ENCODE data around the gene SYNPO2.

SYNPO2 gene

GRCh38 chr4:119050527-119051090 is 162.0 kb downstream of the SYNPO2 start:
- in situ Hi-C loops (cut with HindIII; ENCODE audit: low sequenced_read_pairs) = no loop called here

- in situ Hi-C loops (cut with HindIII; ENCODE audit: low sequenced_read_pairs) = no loop called here
Observed at GRCh38 chr4:119053245-119053644, 164.6 kb downstream of the SYNPO2 start.

DNA sequence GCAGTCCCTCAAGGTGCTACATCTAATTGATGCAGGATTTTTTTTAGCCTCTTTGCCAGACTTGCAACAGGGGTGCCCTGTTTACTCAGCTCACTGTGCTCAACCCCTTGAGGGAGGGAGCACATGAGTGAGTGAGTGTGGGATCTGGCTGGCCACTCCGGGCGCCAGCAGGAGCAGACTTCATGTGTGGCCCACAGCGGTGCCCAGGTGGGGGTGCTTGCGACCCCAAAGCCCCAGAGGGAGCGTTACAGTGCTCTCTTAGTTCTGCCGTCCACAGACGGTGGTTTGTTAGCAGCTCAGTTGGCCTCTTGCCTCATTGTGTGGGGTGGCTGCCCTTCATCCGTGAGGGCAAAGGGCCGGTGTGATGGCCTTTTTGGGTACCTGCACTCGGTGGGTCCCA is 165.3 kb downstream of the SYNPO2 start:
- in situ Hi-C loops (cut with HindIII; ENCODE audit: low sequenced_read_pairs) = no loop called here

DNA sequence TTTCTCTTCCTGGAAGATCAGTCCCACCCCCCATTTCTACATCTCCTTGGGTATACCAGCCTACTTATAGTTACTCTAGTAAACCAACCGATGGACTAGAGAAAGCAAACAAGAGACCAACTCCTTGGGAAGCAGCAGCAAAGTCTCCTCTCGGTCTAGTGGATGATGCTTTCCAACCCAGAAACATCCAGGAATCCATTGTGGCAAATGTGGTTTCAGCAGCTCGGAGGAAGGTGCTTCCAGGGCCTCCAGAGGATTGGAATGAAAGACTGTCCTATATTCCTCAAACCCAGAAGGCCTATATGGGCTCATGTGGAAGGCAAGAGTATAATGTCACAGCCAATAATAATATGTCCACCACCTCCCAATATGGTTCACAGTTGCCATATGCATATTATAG is 168.8 kb downstream of the SYNPO2 start:
- in situ Hi-C loops (cut with HindIII; ENCODE audit: low sequenced_read_pairs) = no loop called here

- in situ Hi-C loops (cut with HindIII; ENCODE audit: low sequenced_read_pairs) = no loop called here
Observed at GRCh38 chr4:119059221-119059620, 170.6 kb downstream of the SYNPO2 start.

- in situ Hi-C loops (cut with HindIII; ENCODE audit: low sequenced_read_pairs) = loop anchor here (5.0 kb wide), 1 partner anchor 35 kb away; no protein-coding TSS in a partner anchor
Observed at GRCh38 chr4:119067125-119067524, 178.5 kb downstream of the SYNPO2 start.

DNA sequence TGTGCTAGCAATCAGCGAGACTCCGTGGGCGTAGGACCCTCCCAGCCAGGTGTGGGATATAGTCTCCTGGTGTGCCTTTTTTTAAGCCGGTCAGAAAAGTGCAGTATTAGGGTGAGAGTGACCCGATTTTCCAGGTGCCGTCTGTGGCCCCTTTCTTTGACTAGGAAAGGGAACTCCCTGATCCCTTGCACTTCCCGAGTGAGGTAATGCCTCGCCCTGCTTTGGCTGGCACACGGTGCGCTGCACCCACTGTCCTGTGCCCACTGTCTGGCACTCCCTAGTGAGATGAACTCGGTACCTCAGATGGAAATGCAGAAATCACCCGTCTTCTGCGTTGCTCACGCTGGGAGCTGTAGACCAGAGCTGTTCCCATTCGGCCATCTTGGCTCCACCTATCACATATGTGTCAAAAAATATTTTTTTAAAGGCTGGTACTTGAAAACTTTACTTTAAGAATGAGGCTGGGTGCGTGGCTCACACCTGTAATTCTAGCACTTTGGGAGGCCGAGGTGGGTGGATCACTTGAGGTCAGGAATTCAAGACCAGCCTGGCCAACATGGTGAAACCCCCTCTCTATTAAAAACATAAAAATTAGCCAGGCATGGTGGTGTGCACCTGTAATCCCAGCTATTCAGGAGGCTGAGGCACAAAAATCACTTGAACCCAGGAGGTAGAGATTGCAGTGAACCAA is 179.2 kb downstream of the SYNPO2 start:
- in situ Hi-C loops (cut with HindIII; ENCODE audit: low sequenced_read_pairs) = loop anchor here (5.0 kb wide), 1 partner anchor 34 kb away; no protein-coding TSS in a partner anchor

DNA sequence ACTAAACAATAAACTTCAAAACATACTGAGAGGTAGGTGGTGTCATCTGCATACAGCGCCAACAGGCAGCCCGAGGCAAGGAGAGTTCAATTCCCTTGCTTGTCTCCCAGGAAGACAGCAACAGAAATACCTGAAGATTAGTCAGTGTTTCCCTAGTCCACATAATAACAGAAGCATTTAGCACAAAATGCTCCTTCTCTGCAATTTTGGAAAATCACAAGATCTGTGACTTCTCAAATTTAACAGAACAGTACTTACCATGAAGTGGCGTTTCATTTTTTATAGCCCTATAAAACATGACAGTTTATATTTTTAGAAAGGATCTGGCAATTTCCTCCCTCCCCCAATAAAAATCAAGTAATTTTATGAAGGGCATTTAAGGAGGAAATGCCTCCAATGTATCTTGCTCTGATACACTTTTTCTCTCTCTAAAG is 179.9 kb downstream of the SYNPO2 start:
- in situ Hi-C loops (cut with HindIII; ENCODE audit: low sequenced_read_pairs) = loop anchor here (5.0 kb wide), 1 partner anchor 34 kb away; no protein-coding TSS in a partner anchor

- in situ Hi-C loops (cut with HindIII; ENCODE audit: low sequenced_read_pairs) = no loop called here
Observed at GRCh38 chr4:119070301-119070700, 181.6 kb downstream of the SYNPO2 start.

DNA sequence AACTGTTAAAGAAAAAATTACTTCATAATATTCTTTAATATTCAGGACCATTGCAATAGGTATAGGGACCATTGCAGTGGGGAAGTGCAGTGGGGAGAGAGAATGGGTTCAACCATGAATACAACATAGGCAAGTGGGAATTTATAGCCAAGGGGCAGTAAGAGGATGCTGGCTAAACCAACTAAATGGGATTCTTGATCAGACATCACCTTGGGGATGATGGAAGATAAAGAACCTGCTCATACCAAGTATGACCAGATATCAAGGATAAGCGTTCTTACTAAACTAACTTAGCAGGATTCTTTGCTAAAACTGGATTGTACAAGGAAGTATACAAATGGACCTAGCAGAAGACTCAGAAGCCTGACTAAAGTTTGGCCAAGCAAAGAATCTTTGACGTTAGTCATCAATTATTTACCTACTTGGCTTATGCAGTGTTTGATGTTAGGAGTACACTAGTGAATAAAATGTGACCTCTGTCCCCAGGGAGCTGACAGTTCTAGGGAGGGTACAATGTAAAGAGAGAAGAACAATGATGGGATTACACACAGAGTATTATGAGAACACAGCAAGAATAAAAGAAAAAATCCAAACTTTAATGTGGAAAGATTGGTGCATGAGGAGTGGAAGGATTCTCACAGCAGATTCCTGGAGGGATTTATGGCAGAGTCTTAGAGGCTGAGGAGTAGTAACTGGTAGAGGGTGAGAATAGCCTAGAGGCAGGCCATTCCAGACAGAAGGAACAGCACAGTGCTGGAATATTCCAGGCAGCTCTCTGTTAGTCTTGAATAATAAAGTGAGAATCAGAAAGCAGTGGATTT is 192.3 kb downstream of the SYNPO2 start:
- in situ Hi-C loops (cut with HindIII; ENCODE audit: low sequenced_read_pairs) = no loop called here

- in situ Hi-C loops (cut with HindIII; ENCODE audit: low sequenced_read_pairs) = no loop called here
Observed at GRCh38 chr4:119081542-119081859, 192.8 kb downstream of the SYNPO2 start.

- in situ Hi-C loops (cut with HindIII; ENCODE audit: low sequenced_read_pairs) = no loop called here
Observed at GRCh38 chr4:119081943-119082342, 193.3 kb downstream of the SYNPO2 start.

DNA sequence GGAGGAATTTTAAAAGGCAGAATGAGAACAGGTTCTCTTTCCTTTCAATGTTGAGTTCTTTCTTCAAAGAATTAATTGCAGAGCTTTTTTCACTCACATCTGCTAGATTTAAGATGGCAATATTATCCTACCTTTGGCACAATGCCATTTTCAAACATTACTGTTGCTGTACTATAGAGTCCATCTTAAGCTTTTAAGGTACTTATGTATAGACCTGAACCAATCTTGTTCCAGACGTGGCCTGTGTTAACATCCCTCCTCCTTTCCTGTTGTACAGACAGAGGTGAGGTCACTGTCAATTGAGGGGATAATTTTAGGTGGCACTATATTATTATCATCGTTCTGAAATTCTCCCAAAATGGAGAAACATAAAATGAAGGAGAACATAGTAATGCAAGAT is 194.0 kb downstream of the SYNPO2 start:
- in situ Hi-C loops (cut with HindIII; ENCODE audit: low sequenced_read_pairs) = no loop called here

GRCh38 chr4:119084513-119084912 is 195.9 kb downstream of the SYNPO2 start:
- in situ Hi-C loops (cut with HindIII; ENCODE audit: low sequenced_read_pairs) = no loop called here

DNA sequence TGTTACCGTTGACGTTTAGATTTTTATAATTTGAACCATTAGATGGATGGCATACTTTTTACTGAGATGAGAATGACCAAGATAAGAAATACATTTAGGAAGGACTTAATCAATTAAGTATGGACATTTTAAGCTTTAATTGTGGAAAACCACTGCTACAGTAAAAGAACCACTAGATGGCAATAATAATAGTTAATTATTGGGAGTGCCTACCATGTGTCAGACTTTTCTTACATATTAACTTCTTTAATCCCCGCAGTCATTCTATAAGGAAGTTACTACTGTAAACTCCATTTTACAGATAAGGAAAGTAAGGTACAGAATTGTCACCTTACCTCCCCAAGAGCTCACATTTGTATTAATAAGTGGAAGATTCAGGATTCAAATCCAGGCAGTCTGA is 198.5 kb downstream of the SYNPO2 start:
- in situ Hi-C loops (cut with HindIII; ENCODE audit: low sequenced_read_pairs) = no loop called here

GRCh38 chr4:119087656-119088055 is 199.0 kb downstream of the SYNPO2 start:
- in situ Hi-C loops (cut with HindIII; ENCODE audit: low sequenced_read_pairs) = no loop called here

GRCh38 chr4:119093042-119093827 is 204.6 kb downstream of the SYNPO2 start:
- in situ Hi-C loops (cut with HindIII; ENCODE audit: low sequenced_read_pairs) = no loop called here

DNA sequence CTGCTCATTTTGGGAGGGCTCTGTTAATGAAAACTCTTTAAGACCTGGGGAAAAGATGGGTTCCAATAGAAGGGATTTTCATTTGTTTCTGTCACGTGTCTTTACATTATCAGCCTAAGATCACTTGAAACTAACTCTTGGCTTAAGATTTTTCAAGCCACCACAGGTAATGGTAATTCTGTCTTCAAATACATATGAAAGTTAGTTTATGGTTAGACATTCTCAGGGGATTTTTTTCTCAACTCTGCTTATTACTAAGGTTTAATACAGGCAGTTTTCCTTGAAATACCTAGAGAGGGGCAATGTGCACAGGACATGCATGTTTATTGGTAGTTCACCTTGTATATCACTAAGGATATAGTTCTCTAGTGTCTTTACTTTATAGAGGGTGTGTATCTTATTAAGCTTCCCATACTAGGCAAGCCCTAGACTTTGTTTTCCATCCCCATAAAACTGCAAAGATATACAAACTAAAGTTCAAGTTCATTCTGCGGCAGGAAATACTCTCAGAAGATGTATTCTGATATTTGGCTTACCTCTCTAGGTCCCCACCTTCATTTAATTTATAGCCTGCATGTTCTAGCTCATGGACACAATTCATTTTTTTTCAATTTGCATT is 208.7 kb downstream of the SYNPO2 start:
- in situ Hi-C loops (cut with HindIII; ENCODE audit: low sequenced_read_pairs) = no loop called here

DNA sequence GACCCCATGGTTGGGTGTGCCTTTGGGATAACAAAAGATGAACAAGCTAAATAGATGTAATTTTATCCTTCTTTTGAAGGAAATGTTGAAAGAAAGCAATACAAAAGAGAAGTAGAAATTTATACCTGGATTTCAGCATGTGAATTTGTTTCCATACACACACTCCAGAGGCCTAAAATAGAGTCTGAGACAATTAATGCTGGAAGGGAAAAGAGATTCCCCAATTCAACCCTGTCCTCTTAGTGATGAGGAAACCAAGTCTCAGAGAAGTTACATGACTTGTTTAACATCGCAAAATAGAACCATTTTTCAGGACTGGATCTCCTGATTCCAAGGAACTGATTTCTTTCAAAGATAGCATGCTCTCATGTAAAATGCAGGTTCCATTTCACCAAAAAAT is 209.7 kb downstream of the SYNPO2 start:
- in situ Hi-C loops (cut with HindIII; ENCODE audit: low sequenced_read_pairs) = no loop called here

DNA sequence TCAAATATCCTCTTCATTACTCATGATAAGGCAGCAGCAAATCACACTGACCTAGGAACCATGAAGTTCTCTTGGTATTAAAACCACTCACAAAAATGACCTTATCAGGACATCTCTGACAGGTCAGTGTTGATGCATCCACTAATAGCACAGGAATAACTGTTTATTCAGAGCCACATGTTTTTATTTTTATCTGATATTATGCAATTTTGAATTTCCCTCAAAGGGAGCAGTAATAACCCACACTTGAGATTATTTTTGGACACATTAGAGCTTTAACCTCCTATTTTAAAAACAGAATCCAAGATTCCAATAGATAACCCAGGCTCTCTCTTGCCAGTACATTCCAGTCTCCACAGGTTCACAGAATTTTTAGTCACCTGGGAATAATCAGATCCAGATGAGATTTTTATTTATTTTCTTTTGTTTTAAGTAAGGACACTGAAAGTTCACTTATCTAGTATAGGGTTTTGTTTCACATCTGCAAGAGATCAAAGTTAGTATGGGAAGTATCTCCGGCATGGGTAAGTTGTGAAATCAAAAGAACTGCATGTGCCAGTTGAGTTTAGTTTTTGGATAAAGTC is 210.7 kb downstream of the SYNPO2 start:
- in situ Hi-C loops (cut with HindIII; ENCODE audit: low sequenced_read_pairs) = no loop called here

Measured in DLD1 (cell line).